Keratinocyte (primary cell): ENCODE measurements around the gene NAT10.

Experiments used
- CTCF ChIP-seq, 3 experiments: IDR thresholded peaks in 1 of 3; conservative IDR thresholded peaks in 1 of 3; optimal IDR thresholded peaks in 1 of 3; 2 replicates in 2 of 3; 3 replicates in 1 of 3; pipeline versions ENCODE3 to v1.5.1; 2011; ENCODE audit warnings: low read length in 3 of 3, mild to moderate bottlenecking in 3 of 3, moderate library complexity in 2 of 3, control low read depth in 1 of 3, inconsistent platforms in 1 of 3; ENCODE audit not compliant: insufficient read depth in 2 of 3; ENCODE audit errors: extremely low read depth in 1 of 3
- EZH2 ChIP-seq: IDR thresholded peaks from one replicate; pipeline ENCODE4 v1.6.1; 2012; ENCODE audit warnings: inconsistent platforms, mild to moderate bottlenecking, low read length, moderate library complexity

- TF ChIP-seq CTCF (optimal IDR thresholded peaks at IDR 0.05 in 1 of 3, IDR thresholded peaks at IDR 0.05 in 1 of 3, conservative IDR thresholded peaks at IDR 0.05 in 1 of 3; ENCODE audit: extremely low read depth in 1 of 3, insufficient read depth in 2 of 3, low read length in 3 of 3) (no peak), EZH2 (no peak)
Observed at GRCh38 chr11:34098813-34099212, 6.6 kb upstream of the NAT10 start.
